ENCODE data around the gene ZFR.

DNA sequence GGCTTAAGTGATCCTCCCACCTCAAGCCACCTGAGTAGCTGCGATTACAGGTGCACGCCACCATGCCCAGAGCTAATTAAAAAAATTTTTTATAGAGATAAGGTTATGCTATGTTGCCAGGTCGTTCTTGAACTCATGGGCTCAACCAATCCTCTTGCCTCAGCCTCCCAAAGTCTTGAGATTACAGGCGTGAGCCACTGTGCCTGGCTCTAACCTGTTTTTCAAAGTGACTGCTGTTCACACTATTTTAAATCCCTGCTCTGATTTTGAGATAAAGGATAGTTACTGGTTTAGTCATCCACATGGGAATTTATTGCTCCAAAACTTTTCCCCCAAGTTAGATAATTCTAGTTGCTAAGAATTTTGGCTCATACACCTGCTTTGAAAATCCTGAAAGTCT is 83.6 kb downstream of the ZFR start:
- TF ChIP-seq EZH2phosphoT487 (IDR thresholded peaks at IDR 0.05; ENCODE audit: insufficient read depth, low read depth) (no peak), EZH2 (IDR thresholded peaks at IDR 0.05; ENCODE audit: insufficient read depth, poor library complexity, severe bottlenecking) (no peak)
